ENCODE measurements around the gene CHST8. TPM values are rescaled to one million over a fixed set of nuclear protein-coding genes. Genes with fewer than 3 reads are reported as not detected.

Gene CHST8
- total and polyA plus RNA-seq, 7 experiments from 2014 or later: not detected

GRCh38 chr19:33664744-33665143, 43.0 kb downstream of the CHST8 start:
- Histone ChIP-seq H3K9me3 (ENCODE audit: control insufficient read depth in 2 of 3, low read length in 3 of 3) (no peaks in the 10 kb centered on the region), H3K4me3 (ENCODE audit: low read length) (no peak overlapping the region), H3K4me1 (ENCODE audit: control insufficient read depth in 2 of 2, insufficient read depth in 2 of 2, low read length in 2 of 2) (no peaks in the 10 kb centered on the region), H3K36me3 (ENCODE audit: control insufficient read depth in 2 of 3, insufficient read depth in 3 of 3, low read length in 3 of 3) (no peaks in the 10 kb centered on the region), H3K27ac (ENCODE audit: low read depth, low read length) (no peak overlapping the region), H3K27me3 (ENCODE audit: control insufficient read depth in 2 of 2, insufficient read depth in 2 of 2, low read length in 2 of 2) (no peaks in the 10 kb centered on the region)
- H3K27ac Mint-ChIP-seq: no peak overlapping the region
- DNase-seq (no peak), ATAC-seq (no peak)
- ChIA-PET CTCF (no interaction called here), POLR2A (no interaction called here)
- H3K9me3 Mint-ChIP-seq: peaks cover 0 to 9% (median 0%) of the 10 kb centered on the region in 11 donors
- peaks cover 0 to 23% (median 19%) of the 10 kb centered on the region in 5 donors for H3K27me3 Mint-ChIP-seq
- no peaks in the 10 kb centered on the region for H3K36me3 Mint-ChIP-seq
- H3K4me3 Mint-ChIP-seq: no peak overlapping the region
- intact Hi-C loops (cut with micrococcal nuclease): no loop called here
- no peaks in the 10 kb centered on the region for H3K4me1 Mint-ChIP-seq

- ChIA-PET CTCF (no interaction called here), POLR2A (no interaction called here)
- Mint-ChIP-seq H3K27ac (no peak overlapping the region), H3K27me3 (peaks cover 0 to 26% (median 15%) of the 10 kb centered on the region in 5 donors), H3K9me3 (peaks cover 0 to 9% (median 0%) of the 10 kb centered on the region in 11 donors), H3K36me3 (no peaks in the 10 kb centered on the region), H3K4me1 (no peaks in the 10 kb centered on the region), H3K4me3 (no peak overlapping the region)
- intact Hi-C loops (cut with micrococcal nuclease): no loop called here
- ATAC-seq (no peak), DNase-seq (no peak)
- Histone ChIP-seq H3K36me3 (ENCODE audit: control insufficient read depth in 2 of 3, insufficient read depth in 3 of 3, low read length in 3 of 3) (no peaks in the 10 kb centered on the region), H3K27ac (ENCODE audit: low read depth, low read length) (no peak overlapping the region), H3K9me3 (ENCODE audit: control insufficient read depth in 2 of 3, low read length in 3 of 3) (no peaks in the 10 kb centered on the region), H3K4me1 (ENCODE audit: control insufficient read depth in 2 of 2, insufficient read depth in 2 of 2, low read length in 2 of 2) (no peaks in the 10 kb centered on the region), H3K4me3 (ENCODE audit: low read length) (no peak overlapping the region), H3K27me3 (ENCODE audit: control insufficient read depth in 2 of 2, insufficient read depth in 2 of 2, low read length in 2 of 2) (no peaks in the 10 kb centered on the region)
Observed at GRCh38 chr19:33665776-33666595, 44.2 kb downstream of the CHST8 start.

GRCh38 chr19:33667141-33667650, 45.4 kb downstream of the CHST8 start:
- intact Hi-C loops (cut with micrococcal nuclease): no loop called here
- Histone ChIP-seq H3K4me3 (ENCODE audit: low read length) (no peak overlapping the region), H3K9me3 (ENCODE audit: control insufficient read depth in 2 of 3, low read length in 3 of 3) (no peaks in the 10 kb centered on the region), H3K36me3 (ENCODE audit: control insufficient read depth in 2 of 3, insufficient read depth in 3 of 3, low read length in 3 of 3) (no peaks in the 10 kb centered on the region), H3K27ac (ENCODE audit: low read depth, low read length) (no peak overlapping the region), H3K4me1 (ENCODE audit: control insufficient read depth in 2 of 2, insufficient read depth in 2 of 2, low read length in 2 of 2) (no peaks in the 10 kb centered on the region), H3K27me3 (ENCODE audit: control insufficient read depth in 2 of 2, insufficient read depth in 2 of 2, low read length in 2 of 2) (no peaks in the 10 kb centered on the region)
- no peak for DNase-seq
- CTCF ChIA-PET: no interaction called here
- no peaks in the 10 kb centered on the region for H3K36me3 Mint-ChIP-seq
- H3K27ac Mint-ChIP-seq: no peak overlapping the region
- no peak for ATAC-seq
- POLR2A ChIA-PET: no interaction called here
- no peak overlapping the region for H3K4me3 Mint-ChIP-seq
- peaks cover 0 to 9% (median 0%) of the 10 kb centered on the region in 11 donors for H3K9me3 Mint-ChIP-seq
- peaks cover 0 to 26% (median 25%) of the 10 kb centered on the region in 5 donors for H3K27me3 Mint-ChIP-seq
- H3K4me1 Mint-ChIP-seq: no peaks in the 10 kb centered on the region

GRCh38 chr19:33667881-33668280, 46.1 kb downstream of the CHST8 start:
- Mint-ChIP-seq H3K27ac (no peak overlapping the region), H3K27me3 (peaks cover 0 to 32% (median 18%) of the 10 kb centered on the region in 5 donors), H3K4me3 (no peak overlapping the region), H3K4me1 (no peaks in the 10 kb centered on the region), H3K9me3 (peaks cover 0 to 9% (median 0%) of the 10 kb centered on the region in 11 donors), H3K36me3 (no peaks in the 10 kb centered on the region)
- H3K27ac ChIP-seq (ENCODE audit: low read depth, low read length): no peak overlapping the region
- no peaks in the 10 kb centered on the region for H3K36me3 ChIP-seq (ENCODE audit: control insufficient read depth in 2 of 3, insufficient read depth in 3 of 3, low read length in 3 of 3)
- ATAC-seq (no peak), DNase-seq (no peak)
- CTCF ChIA-PET: no interaction called here
- H3K4me1 ChIP-seq (ENCODE audit: control insufficient read depth in 2 of 2, insufficient read depth in 2 of 2, low read length in 2 of 2): no peaks in the 10 kb centered on the region
- no peak overlapping the region for H3K4me3 ChIP-seq (ENCODE audit: low read length)
- POLR2A ChIA-PET: no interaction called here
- H3K27me3 ChIP-seq (ENCODE audit: control insufficient read depth in 2 of 2, insufficient read depth in 2 of 2, low read length in 2 of 2): no peaks in the 10 kb centered on the region
- H3K9me3 ChIP-seq (ENCODE audit: control insufficient read depth in 2 of 3, low read length in 3 of 3): no peaks in the 10 kb centered on the region
- intact Hi-C loops (cut with micrococcal nuclease): no loop called here

GRCh38 chr19:33668968-33669367, 47.2 kb downstream of the CHST8 start:
- Histone ChIP-seq H3K4me1 (ENCODE audit: control insufficient read depth in 2 of 2, insufficient read depth in 2 of 2, low read length in 2 of 2) (no peaks in the 10 kb centered on the region), H3K36me3 (ENCODE audit: control insufficient read depth in 2 of 3, insufficient read depth in 3 of 3, low read length in 3 of 3) (no peaks in the 10 kb centered on the region), H3K9me3 (ENCODE audit: control insufficient read depth in 2 of 3, low read length in 3 of 3) (no peaks in the 10 kb centered on the region), H3K27me3 (ENCODE audit: control insufficient read depth in 2 of 2, insufficient read depth in 2 of 2, low read length in 2 of 2) (no peaks in the 10 kb centered on the region), H3K27ac (ENCODE audit: low read depth, low read length) (no peak overlapping the region), H3K4me3 (ENCODE audit: low read length) (no peak overlapping the region)
- Mint-ChIP-seq H3K4me1 (no peaks in the 10 kb centered on the region), H3K27me3 (peaks cover 0 to 39% (median 17%) of the 10 kb centered on the region in 5 donors), H3K36me3 (no peaks in the 10 kb centered on the region), H3K9me3 (peaks cover 0 to 9% (median 0%) of the 10 kb centered on the region in 11 donors), H3K27ac (no peak overlapping the region), H3K4me3 (no peak overlapping the region)
- ChIA-PET CTCF (no interaction called here), POLR2A (no interaction called here)
- intact Hi-C loops (cut with micrococcal nuclease): no loop called here
- ATAC-seq: no peak
- DNase-seq: no peak

- Mint-ChIP-seq H3K4me1 (no peaks in the 10 kb centered on the region), H3K36me3 (no peaks in the 10 kb centered on the region), H3K27me3 (peaks cover 0 to 41% (median 17%) of the 10 kb centered on the region in 5 donors), H3K9me3 (peaks cover 0 to 9% (median 0%) of the 10 kb centered on the region in 11 donors), H3K4me3 (no peak overlapping the region), H3K27ac (no peak overlapping the region)
- Histone ChIP-seq H3K27ac (ENCODE audit: low read depth, low read length) (no peak overlapping the region), H3K4me3 (ENCODE audit: low read length) (no peak overlapping the region), H3K36me3 (ENCODE audit: control insufficient read depth in 2 of 3, insufficient read depth in 3 of 3, low read length in 3 of 3) (no peaks in the 10 kb centered on the region), H3K4me1 (ENCODE audit: control insufficient read depth in 2 of 2, insufficient read depth in 2 of 2, low read length in 2 of 2) (no peaks in the 10 kb centered on the region), H3K9me3 (ENCODE audit: control insufficient read depth in 2 of 3, low read length in 3 of 3) (no peaks in the 10 kb centered on the region), H3K27me3 (ENCODE audit: control insufficient read depth in 2 of 2, insufficient read depth in 2 of 2, low read length in 2 of 2) (no peaks in the 10 kb centered on the region)
- ChIA-PET POLR2A (no interaction called here), CTCF (no interaction called here)
- intact Hi-C loops (cut with micrococcal nuclease): no loop called here
- ATAC-seq (no peak), DNase-seq (no peak)
Observed at GRCh38 chr19:33669376-33669775, 47.6 kb downstream of the CHST8 start.

- Histone ChIP-seq H3K9me3 (ENCODE audit: control insufficient read depth in 2 of 3, low read length in 3 of 3) (no peaks in the 10 kb centered on the region), H3K36me3 (ENCODE audit: control insufficient read depth in 2 of 3, insufficient read depth in 3 of 3, low read length in 3 of 3) (no peaks in the 10 kb centered on the region), H3K27me3 (ENCODE audit: control insufficient read depth in 2 of 2, insufficient read depth in 2 of 2, low read length in 2 of 2) (no peaks in the 10 kb centered on the region), H3K4me3 (ENCODE audit: low read length) (no peak overlapping the region), H3K27ac (ENCODE audit: low read depth, low read length) (no peak overlapping the region), H3K4me1 (ENCODE audit: control insufficient read depth in 2 of 2, insufficient read depth in 2 of 2, low read length in 2 of 2) (no peaks in the 10 kb centered on the region)
- ChIA-PET CTCF (interaction anchor here (0.6 kb wide), 1 partner anchor 199 kb away, joined by 3 read pairs; no protein-coding TSS in a partner anchor), POLR2A (no interaction called here)
- peaks cover 0 to 7% (median 0%) of the 10 kb centered on the region in 11 donors for H3K9me3 Mint-ChIP-seq
- H3K36me3 Mint-ChIP-seq: no peaks in the 10 kb centered on the region
- H3K27me3 Mint-ChIP-seq: peaks cover 0 to 46% (median 17%) of the 10 kb centered on the region in 5 donors
- no peaks in the 10 kb centered on the region for H3K4me1 Mint-ChIP-seq
- DNase-seq: no peak
- H3K4me3 Mint-ChIP-seq: no peak overlapping the region
- no peak for ATAC-seq
- intact Hi-C loops (cut with micrococcal nuclease): no loop called here
- H3K27ac Mint-ChIP-seq: no peak overlapping the region
Observed at GRCh38 chr19:33670398-33670797, 48.6 kb downstream of the CHST8 start.

Data from naive thymus-derived CD4-positive, alpha-beta T cell (primary cell).